Cardiac fibroblast (primary cell): ENCODE measurements around the gene SLC37A1.

Experiments
- DNase-seq, 2 donors: peaks; one replicate each; pipeline versions ENCODE4 v3.0.0 to v3.0.0-alpha.2; 2010; ENCODE audit warnings: low read depth in 2 of 2
- H3K4me3 ChIP-seq, 2 donors: replicated peaks in 1 of 2; 1 replicate in 1 of 2; 2 replicates in 1 of 2; pipeline ENCODE4 v1.5.1; 2011; ENCODE audit warnings: low read depth in 2 of 2, low read length in 2 of 2, mild to moderate bottlenecking in 2 of 2, moderate library complexity in 1 of 2
- CTCF ChIP-seq: IDR thresholded peaks from one replicate; pipeline ENCODE4 v1.5.1; 2011; ENCODE audit warnings: low read depth, mild to moderate bottlenecking, low read length, inconsistent platforms

SLC37A1 gene

GRCh38 chr21:42594616-42595282, 81.1 kb downstream of the SLC37A1 start:
- no peak for TF ChIP-seq CTCF
- DNase-seq: no peak

GRCh38 chr21:42595283-42596187, 81.9 kb downstream of the SLC37A1 start:
- no peak for TF ChIP-seq CTCF
- DNase-seq: no peak
- no peak overlapping the region for H3K4me3 ChIP-seq

More at GRCh38 chr21:42594616-42595282, 81.1 kb downstream of the SLC37A1 start:
- H3K4me3 ChIP-seq: no peak overlapping the region

- DNase-seq: no peak
- H3K4me3 ChIP-seq: no peak overlapping the region
- no peak for TF ChIP-seq CTCF
These were observed 83.0 kb downstream of the SLC37A1 start for GRCh38 chr21:42596657-42597056.

GRCh38 chr21:42597487-42598158, 84.0 kb downstream of the SLC37A1 start:
- no peak for TF ChIP-seq CTCF
- H3K4me3 ChIP-seq: no peak overlapping the region
- DNase-seq: no peak

GRCh38 chr21:42598159-42598735, 84.6 kb downstream of the SLC37A1 start:
- TF ChIP-seq CTCF: no peak
- no peak for DNase-seq
- H3K4me3 ChIP-seq: no peak overlapping the region

- TF ChIP-seq CTCF: no peak
- H3K4me3 ChIP-seq: no peak overlapping the region
- DNase-seq: no peak
These were observed 85.8 kb downstream of the SLC37A1 start for GRCh38 chr21:42599486-42599885.
